Measurements from ENCODE around the gene EMCN.

Gene EMCN

GRCh38 chr4:100348473-100348872 is 169.3 kb downstream of the EMCN start:
- Histone ChIP-seq H3K36me3 (replicated peaks) (no peaks in the 10 kb centered on the region), H3K27me3 (ENCODE audit: low read depth) (no peaks in the 10 kb centered on the region), H3K4me3 (no peak overlapping the region), H3K9me3 (no peaks in the 10 kb centered on the region), H3K4me1 (peaks cover 14% of the 10 kb centered on the region)
- in situ Hi-C loops (cut with MboI; ENCODE audit: low sequenced_read_pairs), result no loop called here
- no peak for DNase-seq (ENCODE audit: low spot score in 2 of 2)

DNA sequence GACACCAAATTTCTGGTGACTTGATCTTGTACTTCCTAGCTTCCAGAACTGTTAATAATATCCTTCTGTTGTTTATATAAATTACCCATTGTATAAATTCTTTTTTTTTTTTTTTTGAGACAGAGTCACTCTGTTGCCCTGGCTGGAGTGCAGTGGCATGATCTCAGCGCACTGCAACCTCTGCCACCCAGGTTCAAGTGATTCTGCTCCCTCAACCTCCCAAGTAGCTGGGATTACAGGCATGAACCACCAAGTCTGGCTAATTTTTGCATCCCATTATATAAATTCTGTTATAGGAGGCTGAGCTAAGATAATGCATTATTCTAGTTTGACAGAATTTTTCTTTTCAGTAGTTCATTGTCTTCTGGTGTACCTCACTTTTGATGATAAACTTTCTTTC is 170.6 kb downstream of the EMCN start:
- Histone ChIP-seq H3K4me1 (peaks cover 14% of the 10 kb centered on the region), H3K27me3 (ENCODE audit: low read depth) (no peaks in the 10 kb centered on the region), H3K9me3 (no peaks in the 10 kb centered on the region), H3K36me3 (replicated peaks) (no peaks in the 10 kb centered on the region), H3K4me3 (no peak overlapping the region)
- DNase-seq (ENCODE audit: low spot score in 2 of 2), result no peak
- in situ Hi-C loops (cut with MboI; ENCODE audit: low sequenced_read_pairs), result no loop called here

- Histone ChIP-seq H3K4me3 (no peak overlapping the region), H3K4me1 (peaks cover 14% of the 10 kb centered on the region), H3K9me3 (no peaks in the 10 kb centered on the region), H3K36me3 (replicated peaks) (no peaks in the 10 kb centered on the region), H3K27me3 (ENCODE audit: low read depth) (no peaks in the 10 kb centered on the region)
- in situ Hi-C loops (cut with MboI; ENCODE audit: low sequenced_read_pairs), result no loop called here
- peak in 1 of 2 experiments; percentile 87 for DNase-seq (ENCODE audit: low spot score in 2 of 2)
These were observed 172.2 kb downstream of the EMCN start for GRCh38 chr4:100345585-100345984.

All from HAP-1 (cell line).